ENCODE data around the gene SMC6.

- TF ChIP-seq POLR2A (IDR thresholded peaks at IDR 0.05) (no peak), CTCF (IDR thresholded peaks at IDR 0.05) (no peak)
Measured at GRCh38 chr2:17753803-17754663, at the start of gene SMC6, which contains the start of gene GEN1.

Data from thyroid gland (tissue), 4 donors.